Measurements from ENCODE around the gene RNASE2.

RNASE2 gene

DNA sequence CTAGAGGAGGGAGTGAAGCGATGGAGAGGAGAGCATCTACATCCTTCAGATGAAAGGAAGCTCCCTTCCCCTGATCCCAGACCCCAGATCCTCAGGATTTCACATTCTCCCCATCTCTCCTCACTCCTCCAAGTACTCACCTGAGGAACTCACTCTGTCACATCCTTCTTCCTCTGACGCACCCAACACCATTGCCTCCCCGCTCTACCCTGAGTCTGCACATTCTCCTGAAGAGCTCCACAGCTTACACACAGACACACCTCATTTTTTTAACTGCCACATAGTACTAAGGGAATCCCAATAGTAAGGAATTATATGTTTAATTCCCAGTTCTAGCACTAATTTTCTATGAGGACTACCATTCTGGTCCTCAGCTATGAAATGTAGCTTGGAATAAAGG, 18.2 kb downstream of the RNASE2 start:
- Histone ChIP-seq H2AFZ (ENCODE audit: low read depth) (no peak overlapping the region), H4K20me1 (ENCODE audit: insufficient read depth) (no peaks in the 10 kb centered on the region), H3K4me2 (no peak overlapping the region), H3K36me3 (ENCODE audit: insufficient read depth) (no peaks in the 10 kb centered on the region), H3K4me1 (ENCODE audit: low read depth, poor library complexity, severe bottlenecking) (peaks cover 11% of the 10 kb centered on the region), H3K27ac (no peak overlapping the region), H3K27me3 (ENCODE audit: insufficient read depth, low read depth) (no peaks in the 10 kb centered on the region), H3K9ac (no peak overlapping the region), H3K79me2 (ENCODE audit: insufficient read depth, low read depth) (no peaks in the 10 kb centered on the region), H3K4me3 (IDR thresholded peaks at IDR 0.05; ENCODE audit: insufficient read depth, low read depth, low read length) (no peak overlapping the region)
- TF ChIP-seq, protein P1, sequence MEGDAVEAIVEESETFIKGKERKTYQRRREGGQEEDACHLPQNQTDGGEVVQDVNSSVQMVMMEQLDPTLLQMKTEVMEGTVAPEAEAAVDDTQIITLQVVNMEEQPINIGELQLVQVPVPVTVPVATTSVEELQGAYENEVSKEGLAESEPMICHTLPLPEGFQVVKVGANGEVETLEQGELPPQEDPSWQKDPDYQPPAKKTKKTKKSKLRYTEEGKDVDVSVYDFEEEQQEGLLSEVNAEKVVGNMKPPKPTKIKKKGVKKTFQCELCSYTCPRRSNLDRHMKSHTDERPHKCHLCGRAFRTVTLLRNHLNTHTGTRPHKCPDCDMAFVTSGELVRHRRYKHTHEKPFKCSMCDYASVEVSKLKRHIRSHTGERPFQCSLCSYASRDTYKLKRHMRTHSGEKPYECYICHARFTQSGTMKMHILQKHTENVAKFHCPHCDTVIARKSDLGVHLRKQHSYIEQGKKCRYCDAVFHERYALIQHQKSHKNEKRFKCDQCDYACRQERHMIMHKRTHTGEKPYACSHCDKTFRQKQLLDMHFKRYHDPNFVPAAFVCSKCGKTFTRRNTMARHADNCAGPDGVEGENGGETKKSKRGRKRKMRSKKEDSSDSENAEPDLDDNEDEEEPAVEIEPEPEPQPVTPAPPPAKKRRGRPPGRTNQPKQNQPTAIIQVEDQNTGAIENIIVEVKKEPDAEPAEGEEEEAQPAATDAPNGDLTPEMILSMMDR (conservative IDR thresholded peaks at IDR 0.05; ENCODE audit: low read depth, low read length) = no peak

DNA sequence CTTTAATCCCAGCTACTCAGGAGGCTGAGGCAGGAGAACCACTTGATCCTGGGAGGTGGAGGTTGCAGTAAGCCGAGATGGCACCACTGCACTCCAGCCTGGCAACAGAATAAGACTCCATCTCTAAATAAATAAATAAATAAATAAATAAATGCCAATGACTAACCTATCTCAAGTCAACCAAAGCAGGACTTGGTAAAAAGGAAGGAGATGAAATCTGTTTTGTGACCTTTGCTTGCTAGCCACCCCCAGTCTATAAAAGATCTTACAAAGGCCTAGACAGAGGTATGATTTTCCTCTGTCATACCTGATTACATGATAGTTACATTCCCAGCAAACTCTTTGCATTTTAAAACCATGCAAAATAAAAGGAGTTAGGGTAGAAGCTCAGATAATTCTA, 21.0 kb downstream of the RNASE2 start:
- H3K4me3 ChIP-seq (IDR thresholded peaks at IDR 0.05; ENCODE audit: insufficient read depth, low read depth, low read length) = no peak overlapping the region
- H3K9ac ChIP-seq = no peak overlapping the region
- no peaks in the 10 kb centered on the region for H3K36me3 ChIP-seq (ENCODE audit: insufficient read depth)

DNA sequence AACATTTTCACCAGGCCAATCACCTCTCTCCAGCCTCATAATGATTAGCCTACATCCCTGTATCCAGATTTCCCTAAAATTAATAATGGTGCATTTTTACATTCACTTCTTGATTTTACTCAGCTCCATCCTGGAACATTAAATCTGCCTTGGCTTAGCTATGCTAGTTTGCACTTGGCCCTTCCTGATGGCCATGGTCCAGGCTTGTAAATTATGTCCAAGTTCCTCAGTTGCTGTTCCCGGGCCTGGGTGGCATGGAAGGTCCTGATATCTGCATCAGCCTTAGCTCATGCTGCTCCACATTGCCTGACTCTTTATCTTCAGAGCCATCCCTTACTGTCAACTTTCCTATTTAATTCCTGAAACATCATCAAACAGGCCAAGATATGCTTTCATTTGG, 23.4 kb downstream of the RNASE2 start:
- Histone ChIP-seq H3K79me2 (ENCODE audit: insufficient read depth, low read depth) (no peaks in the 10 kb centered on the region), H3K4me3 (IDR thresholded peaks at IDR 0.05; ENCODE audit: insufficient read depth, low read depth, low read length) (no peak overlapping the region), H3K27me3 (ENCODE audit: insufficient read depth, low read depth) (no peaks in the 10 kb centered on the region), H3K36me3 (ENCODE audit: insufficient read depth) (no peaks in the 10 kb centered on the region), H3K27ac (no peak overlapping the region), H2AFZ (ENCODE audit: low read depth) (no peak overlapping the region), H4K20me1 (ENCODE audit: insufficient read depth) (no peaks in the 10 kb centered on the region), H3K4me1 (ENCODE audit: low read depth, poor library complexity, severe bottlenecking) (no peaks in the 10 kb centered on the region), H3K4me2 (no peak overlapping the region), H3K9ac (no peak overlapping the region)
- TF ChIP-seq, protein P1 (conservative IDR thresholded peaks at IDR 0.05; ENCODE audit: low read depth, low read length) = no peak

More for the DNA sequence above, 21.0 kb downstream of the RNASE2 start:
- H3K27me3 ChIP-seq (ENCODE audit: insufficient read depth, low read depth) = no peaks in the 10 kb centered on the region
- H3K4me1 ChIP-seq (ENCODE audit: low read depth, poor library complexity, severe bottlenecking) = peaks cover 5% of the 10 kb centered on the region
- TF ChIP-seq, protein P1 (conservative IDR thresholded peaks at IDR 0.05; ENCODE audit: low read depth, low read length) = no peak
- H3K4me2 ChIP-seq = no peak overlapping the region
- H4K20me1 ChIP-seq (ENCODE audit: insufficient read depth) = no peaks in the 10 kb centered on the region
- H3K79me2 ChIP-seq (ENCODE audit: insufficient read depth, low read depth) = no peaks in the 10 kb centered on the region
- no peak overlapping the region for H2AFZ ChIP-seq (ENCODE audit: low read depth)
- H3K27ac ChIP-seq = no peak overlapping the region

DNA sequence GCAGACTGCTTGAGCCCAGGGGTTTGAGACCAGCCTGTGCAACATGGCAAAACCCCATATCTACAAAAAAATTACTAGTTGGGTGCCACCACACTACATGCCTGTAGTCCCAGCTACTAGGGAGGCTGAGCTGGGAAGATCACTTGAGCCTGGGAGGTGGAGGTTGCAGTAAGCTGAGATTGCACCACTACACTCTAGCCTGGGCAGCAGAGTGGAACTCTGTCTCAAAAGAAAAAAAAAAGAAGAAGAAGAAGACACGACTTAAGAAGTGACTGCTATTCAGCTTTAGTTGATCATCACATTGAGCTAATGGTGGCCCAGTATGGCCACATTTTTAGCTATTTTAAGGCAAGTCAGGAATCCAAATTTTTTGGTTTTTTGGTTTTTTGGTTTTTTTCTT, 25.6 kb downstream of the RNASE2 start:
- Histone ChIP-seq H3K9ac (no peak overlapping the region), H4K20me1 (ENCODE audit: insufficient read depth) (no peaks in the 10 kb centered on the region), H3K27ac (no peak overlapping the region), H2AFZ (ENCODE audit: low read depth) (no peak overlapping the region), H3K79me2 (ENCODE audit: insufficient read depth, low read depth) (no peaks in the 10 kb centered on the region), H3K27me3 (ENCODE audit: insufficient read depth, low read depth) (no peaks in the 10 kb centered on the region), H3K4me1 (ENCODE audit: low read depth, poor library complexity, severe bottlenecking) (no peaks in the 10 kb centered on the region), H3K4me3 (IDR thresholded peaks at IDR 0.05; ENCODE audit: insufficient read depth, low read depth, low read length) (no peak overlapping the region), H3K4me2 (no peak overlapping the region), H3K36me3 (ENCODE audit: insufficient read depth) (no peaks in the 10 kb centered on the region)
- TF ChIP-seq, protein P1 (conservative IDR thresholded peaks at IDR 0.05; ENCODE audit: low read depth, low read length) = no peak

All from KMS-11 (cell line).